Endothelial cell of umbilical vein (primary cell): ENCODE measurements around the gene GPR139.

Source experiments
- EZH2 ChIP-seq: IDR thresholded peaks from 2 replicates; pipeline ENCODE4 v1.6.1; 2012; ENCODE audit warnings: borderline replicate concordance, low read depth, mild to moderate bottlenecking, moderate library complexity, low read length, inconsistent platforms; ENCODE audit not compliant: severe bottlenecking
- FOS ChIP-seq: IDR thresholded peaks from 2 replicates; pipeline ENCODE4 v1.6.1; 2011; ENCODE audit warnings: mild to moderate bottlenecking, low read length, moderate library complexity, borderline replicate concordance; ENCODE audit not compliant: insufficient read depth
- GATA2 ChIP-seq: IDR thresholded peaks from 2 replicates; pipeline ENCODE4 v1.7.0; 2011; ENCODE audit warnings: low read depth, mild to moderate bottlenecking, moderate library complexity, mixed read lengths, low read length; ENCODE audit not compliant: insufficient read length, insufficient read depth
- JUN ChIP-seq: IDR thresholded peaks from 2 replicates; pipeline ENCODE4 v1.6.1; 2011; ENCODE audit warnings: borderline replicate concordance, low read depth; ENCODE audit not compliant: insufficient read length, insufficient read depth
- MYC ChIP-seq: IDR thresholded peaks from one replicate; pipeline ENCODE4 v1.6.1; 2011; ENCODE audit warnings: mild to moderate bottlenecking, low read depth, low read length
- POLR2A ChIP-seq: IDR thresholded peaks from 2 replicates; pipeline ENCODE4 v1.6.1; 2012; ENCODE audit warnings: low read depth, mild to moderate bottlenecking, control low read depth, low read length
- POLR2AphosphoS5 ChIP-seq: IDR thresholded peaks from 2 replicates; pipeline ENCODE4 v1.6.1; 2012; ENCODE audit warnings: low read depth, mild to moderate bottlenecking, control low read depth, low read length, moderate library complexity; ENCODE audit not compliant: insufficient read depth
- TF ChIP-seq, protein P1 (sequence below), 2 donors: IDR thresholded peaks; 1 replicate in 1 of 2; 2 replicates in 1 of 2; pipeline ENCODE4 v1.5.1; 2011; ENCODE audit warnings: low read length in 2 of 2, mild to moderate bottlenecking in 2 of 2, moderate library complexity in 2 of 2, control low read depth in 1 of 2, inconsistent platforms in 1 of 2, low read depth in 1 of 2; ENCODE audit not compliant: insufficient read depth in 1 of 2; ENCODE audit errors: extremely low read depth in 1 of 2
- TF ChIP-seq, protein P2 (sequence below): IDR thresholded peaks from 2 replicates; pipeline ENCODE4 v1.6.1; 2011; ENCODE audit not compliant: insufficient read depth, insufficient read length

DNA sequence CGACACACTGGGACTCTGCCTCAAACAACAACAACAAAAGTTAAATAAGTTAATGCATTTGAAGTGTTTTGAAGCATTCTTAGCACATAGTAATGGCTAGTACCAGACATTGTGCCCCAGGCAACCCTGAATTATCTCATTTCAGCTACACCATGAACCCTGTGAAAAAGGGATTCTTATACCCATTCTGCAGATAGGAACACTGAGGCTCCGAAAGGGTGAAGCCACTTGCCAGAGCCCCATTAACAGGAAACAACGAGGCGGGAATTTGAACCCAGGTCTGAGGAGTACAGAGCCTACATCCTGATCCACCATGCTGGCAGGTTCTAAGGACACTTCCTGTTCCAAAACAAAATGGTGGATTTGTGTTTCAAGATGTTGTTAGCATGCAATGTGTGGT, 9.2 kb downstream of the GPR139 start:
- TF ChIP-seq POLR2AphosphoS5: no peak
- TF ChIP-seq, protein P1, sequence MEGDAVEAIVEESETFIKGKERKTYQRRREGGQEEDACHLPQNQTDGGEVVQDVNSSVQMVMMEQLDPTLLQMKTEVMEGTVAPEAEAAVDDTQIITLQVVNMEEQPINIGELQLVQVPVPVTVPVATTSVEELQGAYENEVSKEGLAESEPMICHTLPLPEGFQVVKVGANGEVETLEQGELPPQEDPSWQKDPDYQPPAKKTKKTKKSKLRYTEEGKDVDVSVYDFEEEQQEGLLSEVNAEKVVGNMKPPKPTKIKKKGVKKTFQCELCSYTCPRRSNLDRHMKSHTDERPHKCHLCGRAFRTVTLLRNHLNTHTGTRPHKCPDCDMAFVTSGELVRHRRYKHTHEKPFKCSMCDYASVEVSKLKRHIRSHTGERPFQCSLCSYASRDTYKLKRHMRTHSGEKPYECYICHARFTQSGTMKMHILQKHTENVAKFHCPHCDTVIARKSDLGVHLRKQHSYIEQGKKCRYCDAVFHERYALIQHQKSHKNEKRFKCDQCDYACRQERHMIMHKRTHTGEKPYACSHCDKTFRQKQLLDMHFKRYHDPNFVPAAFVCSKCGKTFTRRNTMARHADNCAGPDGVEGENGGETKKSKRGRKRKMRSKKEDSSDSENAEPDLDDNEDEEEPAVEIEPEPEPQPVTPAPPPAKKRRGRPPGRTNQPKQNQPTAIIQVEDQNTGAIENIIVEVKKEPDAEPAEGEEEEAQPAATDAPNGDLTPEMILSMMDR (IDR thresholded peaks at IDR 0.05; ENCODE audit: extremely low read depth in 1 of 2, insufficient read depth in 1 of 2, low read depth in 1 of 2, low read length in 2 of 2): no peak
- no peak for TF ChIP-seq POLR2A
- TF ChIP-seq EZH2: no peak
- TF ChIP-seq FOS: no peak
- TF ChIP-seq JUN: no peak
- TF ChIP-seq, protein P2, sequence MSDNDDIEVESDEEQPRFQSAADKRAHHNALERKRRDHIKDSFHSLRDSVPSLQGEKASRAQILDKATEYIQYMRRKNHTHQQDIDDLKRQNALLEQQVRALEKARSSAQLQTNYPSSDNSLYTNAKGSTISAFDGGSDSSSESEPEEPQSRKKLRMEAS: no peak
- no peak for TF ChIP-seq MYC
- no peak for TF ChIP-seq GATA2
